Osteoblast (primary cell): ENCODE results near the gene FBN3. TPM values are rescaled to one million over a fixed set of nuclear protein-coding genes. Genes with fewer than 3 reads are reported as not detected.

ENCODE experiments used
- DNase-seq: peaks from one replicate; pipeline ENCODE4 v3.0.0; 2011; ENCODE audit warnings: low spot score, mixed read lengths; ENCODE audit not compliant: insufficient read length; ENCODE audit errors: missing footprints
- H2AFZ ChIP-seq: 2 replicates; pipeline ENCODE4 v1.6.0; 2011; ENCODE audit warnings: mild to moderate bottlenecking, low read length
- H3K27ac ChIP-seq: 2 replicates; pipeline ENCODE4 v1.5.1; 2011; ENCODE audit warnings: mild to moderate bottlenecking, low read depth, low read length, moderate library complexity
- H3K27me3 ChIP-seq: 2 replicates; pipeline ENCODE4 v1.6.0; 2012; ENCODE audit warnings: mild to moderate bottlenecking, control low read depth, inconsistent platforms, low read length, moderate library complexity; ENCODE audit not compliant: insufficient read depth
- H3K36me3 ChIP-seq: 2 replicates; pipeline ENCODE4 v1.5.1; 2011; ENCODE audit warnings: mild to moderate bottlenecking, low read length, control low read depth, moderate library complexity; ENCODE audit not compliant: insufficient read depth
- H3K4me1 ChIP-seq: 2 replicates; pipeline ENCODE4 v1.5.1; 2011; ENCODE audit warnings: mild to moderate bottlenecking, low read length, control low read depth, moderate library complexity; ENCODE audit not compliant: insufficient read depth
- H3K4me2 ChIP-seq: 2 replicates; pipeline ENCODE4 v1.6.0; 2011; ENCODE audit warnings: mild to moderate bottlenecking, low read length; ENCODE audit not compliant: insufficient read depth
- H3K4me3 ChIP-seq: fragments of 200-600 bp; sonication (generic); 3 replicates; pipeline ENCODE4 v1.5.1; 2012; ENCODE audit warnings: mild to moderate bottlenecking, low read length, inconsistent platforms; ENCODE audit not compliant: insufficient read depth
- H3K79me2 ChIP-seq: 2 replicates; pipeline ENCODE4 v1.6.0; 2012; ENCODE audit warnings: mild to moderate bottlenecking, low read length, control low read depth, inconsistent platforms; ENCODE audit not compliant: insufficient read depth
- H3K9me3 ChIP-seq: 2 replicates; pipeline ENCODE4 v1.5.1; 2011; ENCODE audit warnings: low read depth, low read length, control low read depth
- H4K20me1 ChIP-seq: 2 replicates; pipeline ENCODE4 v1.6.0; 2012; ENCODE audit warnings: mild to moderate bottlenecking, low read length, control low read depth; ENCODE audit not compliant: insufficient read depth
- CTCF ChIP-seq: IDR thresholded peaks from 2 replicates; pipeline ENCODE4 v1.5.1; 2011; ENCODE audit warnings: mild to moderate bottlenecking, low read depth, low read length, moderate library complexity; ENCODE audit errors: extremely low read depth
- total RNA-seq: library from RNA; depleted of rRNA; stranded (reverse); fragments of >200 nt; gene quantifications from 2 replicates; pipeline ENCODE4 v1.2.3, GENCODE V29; 2012

The FBN3 gene
- total RNA-seq, 1 donor, result not detected

- TF ChIP-seq CTCF, result no peak
- Histone ChIP-seq H3K36me3 (no peaks in the 10 kb centered on the region), H3K27ac (no peak overlapping the region), H3K9me3 (no peaks in the 10 kb centered on the region), H3K4me3 (no peak overlapping the region), H3K4me2 (no peak overlapping the region), H2AFZ (no peak overlapping the region), H4K20me1 (no peaks in the 10 kb centered on the region), H3K79me2 (no peaks in the 10 kb centered on the region), H3K27me3 (peaks cover 32% of the 10 kb centered on the region), H3K4me1 (no peaks in the 10 kb centered on the region)
- peak; percentile 61 for DNase-seq
These were observed 2.3 kb upstream of the FBN3 start for GRCh38 chr19:8151767-8152035.

- Histone ChIP-seq H3K27me3 (peaks cover 32% of the 10 kb centered on the region), H4K20me1 (no peaks in the 10 kb centered on the region), H3K27ac (no peak overlapping the region), H3K9me3 (no peaks in the 10 kb centered on the region), H3K4me2 (no peak overlapping the region), H3K36me3 (no peaks in the 10 kb centered on the region), H3K4me3 (no peak overlapping the region), H3K4me1 (no peaks in the 10 kb centered on the region), H3K79me2 (no peaks in the 10 kb centered on the region), H2AFZ (no peak overlapping the region)
- no peak for TF ChIP-seq CTCF
- DNase-seq, result peak; percentile 58
These were observed 1.8 kb upstream of the FBN3 start for GRCh38 chr19:8150998-8151766.

GRCh38 chr19:8150178-8150865 lies 930 bp upstream of the FBN3 start:
- H3K4me1 ChIP-seq, result no peaks in the 10 kb centered on the region
- H2AFZ ChIP-seq, result no peak overlapping the region
- no peaks in the 10 kb centered on the region for H3K9me3 ChIP-seq
- H3K27me3 ChIP-seq, result peaks cover 35% of the 10 kb centered on the region
- no peak overlapping the region for H3K4me3 ChIP-seq
- no peak for TF ChIP-seq CTCF
- H4K20me1 ChIP-seq, result no peaks in the 10 kb centered on the region
- H3K4me2 ChIP-seq, result no peak overlapping the region
- peak; percentile 82 for DNase-seq
- H3K36me3 ChIP-seq, result no peaks in the 10 kb centered on the region
- H3K27ac ChIP-seq, result no peak overlapping the region
- H3K79me2 ChIP-seq, result no peaks in the 10 kb centered on the region

- H3K79me2 ChIP-seq, result no peaks in the 10 kb centered on the region
- peak; percentile 82 for DNase-seq
- no peaks in the 10 kb centered on the region for H3K4me1 ChIP-seq
- H3K36me3 ChIP-seq, result no peaks in the 10 kb centered on the region
- H3K9me3 ChIP-seq, result no peaks in the 10 kb centered on the region
- H3K27me3 ChIP-seq, result peaks cover 35% of the 10 kb centered on the region
- no peak overlapping the region for H2AFZ ChIP-seq
- H4K20me1 ChIP-seq, result no peaks in the 10 kb centered on the region
- TF ChIP-seq CTCF, result no peak
- no peak overlapping the region for H3K27ac ChIP-seq
- H3K4me3 ChIP-seq, result no peak overlapping the region
- no peak overlapping the region for H3K4me2 ChIP-seq
These were observed 757 bp downstream of the FBN3 start for GRCh38 chr19:8148410-8149260.
